OCI-M2 (cell line): ENCODE data around the gene NR4A3.

Source experiments
- DNase-seq: peaks from one replicate; lab custom pipeline; 2025; ENCODE audit not compliant: unreplicated experiment; lab: John Stamatoyannopoulos, UW

The NR4A3 gene

DNA sequence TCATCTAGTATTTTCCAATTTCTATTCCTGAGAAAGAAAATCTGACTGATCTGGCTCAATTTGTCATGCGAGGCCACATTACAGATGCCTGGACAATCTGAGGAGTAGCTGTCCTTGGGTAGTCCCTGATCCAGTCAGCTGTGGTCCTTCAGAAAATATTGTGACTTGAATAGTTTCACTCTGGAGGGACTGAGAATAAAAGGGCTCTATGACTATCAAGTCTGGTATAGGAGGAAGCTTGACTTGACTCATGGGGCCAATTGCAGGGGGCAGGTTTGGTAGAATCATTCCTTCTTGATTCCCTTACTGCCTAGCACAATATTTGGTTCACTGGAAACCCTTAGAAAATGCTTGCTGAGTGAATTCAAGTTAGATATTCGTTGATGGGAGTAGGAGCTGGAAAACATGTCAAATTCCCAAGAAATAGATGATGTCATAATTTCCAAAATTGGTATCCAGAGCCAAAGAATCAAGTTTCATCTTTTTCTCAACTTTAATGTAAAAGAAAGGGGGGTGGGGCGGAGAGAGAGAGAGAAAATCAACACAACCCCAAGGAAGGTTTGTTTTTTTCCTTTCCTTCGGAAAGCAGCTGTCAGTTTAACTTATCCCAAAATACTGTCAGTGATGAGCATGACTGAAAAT lies 52.4 kb downstream of the NR4A3 start:
- no peak for DNase-seq

DNA sequence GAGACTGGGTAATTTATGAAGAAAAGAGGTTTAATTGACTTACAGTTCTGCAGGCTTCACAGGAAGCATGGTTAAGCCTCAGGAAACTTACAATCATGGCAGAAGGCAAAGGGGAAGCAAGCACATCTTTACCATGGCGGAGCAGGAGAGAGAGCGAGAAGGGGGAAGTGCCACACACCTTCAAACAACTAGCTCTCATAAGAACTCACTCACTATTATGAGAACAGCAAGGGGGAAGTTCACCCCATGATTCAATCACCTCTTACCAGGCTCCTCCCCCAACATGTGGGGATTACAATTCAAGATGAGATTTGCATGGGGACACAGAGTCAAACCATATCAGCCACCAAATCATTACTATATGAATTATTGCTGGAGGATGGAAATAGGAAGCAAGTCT lies 54.5 kb downstream of the NR4A3 start:
- no peak for DNase-seq

GRCh38 chr9:99878651-99879050 lies 57.0 kb downstream of the NR4A3 start:
- no peak for DNase-seq

- no peak for DNase-seq
Measured at GRCh38 chr9:99881769-99882168, 60.1 kb downstream of the NR4A3 start.

DNA sequence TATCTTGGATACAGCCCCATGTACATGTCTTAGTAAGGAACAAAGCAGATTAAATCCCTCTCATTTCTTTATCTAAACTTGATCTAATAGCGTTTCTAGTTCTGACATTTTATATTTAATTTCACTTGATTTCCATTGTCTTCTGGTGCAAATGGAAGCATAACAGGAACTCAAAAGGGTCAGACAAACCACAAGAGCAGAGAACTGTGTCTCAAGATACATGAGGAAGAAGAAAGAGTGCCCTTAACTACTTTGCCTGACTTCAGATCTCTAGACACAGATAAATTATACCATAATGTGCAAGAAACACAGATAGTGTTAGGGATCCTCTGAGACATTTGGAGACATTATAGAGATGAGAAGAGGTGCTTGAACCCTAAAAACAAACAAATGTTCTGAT lies 64.1 kb downstream of the NR4A3 start:
- DNase-seq = no peak

GRCh38 chr9:99889120-99889519 lies 67.4 kb downstream of the NR4A3 start:
- DNase-seq = no peak

- DNase-seq = no peak
Measured at GRCh38 chr9:99894826-99895225, 73.1 kb downstream of the NR4A3 start.

DNA sequence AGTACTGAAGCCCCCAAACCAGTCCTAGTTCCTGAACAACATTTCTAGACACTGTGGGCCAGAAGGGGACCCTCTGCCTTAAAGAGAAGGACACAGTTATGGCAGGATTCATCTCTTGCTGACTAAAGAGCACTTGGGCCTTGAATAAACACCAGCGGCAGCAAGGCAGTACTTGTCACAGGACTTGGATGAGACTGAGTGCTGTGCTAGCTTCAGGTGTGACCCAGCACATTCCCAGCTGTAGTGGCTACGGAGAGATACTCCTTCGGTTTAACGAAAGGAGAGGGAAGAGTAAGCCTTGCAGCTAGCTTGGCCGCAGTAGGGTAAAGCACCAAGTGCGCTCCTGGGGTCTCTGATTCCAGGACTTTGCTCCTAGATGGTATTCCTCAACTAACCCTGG lies 73.8 kb downstream of the NR4A3 start:
- DNase-seq = no peak

GRCh38 chr9:99896119-99896518 lies 74.4 kb downstream of the NR4A3 start:
- DNase-seq = no peak

DNA sequence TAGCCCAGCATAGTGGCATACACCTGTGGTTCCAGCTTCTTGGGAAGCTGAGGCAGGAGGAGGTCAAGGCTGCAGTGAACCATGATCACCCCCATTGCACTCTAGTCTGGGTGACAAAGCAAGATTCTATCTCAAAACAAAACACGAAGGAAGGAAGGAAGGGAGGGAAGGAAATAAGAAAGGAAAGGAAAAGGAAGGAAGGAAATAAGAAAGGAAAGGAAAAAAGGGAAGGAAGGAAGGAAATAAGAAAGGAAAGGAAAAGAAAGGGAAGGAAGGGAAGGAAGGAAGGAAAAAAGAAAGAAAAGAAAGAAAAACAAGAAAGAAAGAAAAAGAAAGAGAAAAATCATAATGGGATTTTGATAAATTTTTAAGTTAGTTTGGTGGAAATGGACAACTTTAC lies 81.7 kb downstream of the NR4A3 start:
- DNase-seq = no peak

DNA sequence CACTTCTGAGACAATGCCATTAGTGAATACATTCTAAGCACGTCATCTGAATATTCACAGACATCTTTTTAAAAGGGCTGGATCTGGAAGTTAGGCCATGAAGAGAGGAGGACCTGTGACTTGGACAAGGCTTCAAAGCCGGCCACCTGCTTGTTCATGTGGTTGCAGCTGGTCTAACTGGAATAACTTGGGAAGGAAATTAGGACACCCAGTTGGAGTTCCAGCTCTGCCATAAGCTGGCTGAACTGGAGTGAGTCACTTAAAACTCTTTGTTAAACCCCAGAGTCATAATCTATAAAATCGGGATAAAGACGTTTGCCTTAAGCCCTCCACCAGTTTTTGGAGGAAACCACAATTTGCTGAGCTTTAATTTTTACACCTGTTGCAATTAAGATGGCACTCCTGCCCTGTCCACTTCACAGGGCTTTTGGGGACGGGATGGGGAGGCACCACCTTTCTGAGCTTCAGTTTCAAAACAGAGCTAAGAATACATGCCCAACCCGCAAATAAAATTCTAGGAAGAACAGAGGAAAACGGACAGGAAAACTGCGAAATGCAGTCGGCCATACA lies 84.2 kb downstream of the NR4A3 start:
- DNase-seq = no peak

- DNase-seq = no peak
Measured at GRCh38 chr9:99906403-99907207, 84.9 kb downstream of the NR4A3 start, which contains the start of gene STX17. Gene STX17, plus strand, starts transcription at chr9:99906654. Its CDS starts 8,586 bp downstream, at chr9:99915240.

GRCh38 chr9:99907208-99907532 lies 85.5 kb downstream of the NR4A3 start:
- DNase-seq = no peak

- no peak for DNase-seq
Measured at GRCh38 chr9:99911600-99911999, 89.9 kb downstream of the NR4A3 start.
